ENCODE data around the gene MFGE8.

GRCh38 chr15:88894819-88895767, 18.1 kb downstream of the MFGE8 start, which contains the start of gene HAPLN3:
- no peak for TF ChIP-seq POLR2A (IDR thresholded peaks at IDR 0.05)
- no peak for TF ChIP-seq CTCF (IDR thresholded peaks at IDR 0.05)

Data from uterus (tissue), 2 donors.